Measurements from ENCODE around the gene SESN3. TPM values are rescaled to one million over a fixed set of nuclear protein-coding genes. Genes with fewer than 3 reads are reported as not detected.
A peak's percentile ranks its signal among the peaks of the same experiment; 100 is the strongest.
"Not testable (repeated sequence)": the region's sequence is repeated elsewhere in the genome, so short reads cannot be mapped to it uniquely, and the experiment has no call there.

Gene SESN3
- total RNA-seq = 86.1 TPM

- DNase-seq = peak; percentile 99
These were observed at the start of gene SESN3 for GRCh38 chr11:95231127-95231880. TSS of gene SESN3 (minus strand) at chr11:95231202. CDS start at chr11:95230860, 342 bp downstream.

GRCh38 chr11:95279921-95280868 is 49.2 kb upstream of the SESN3 start:
- DNase-seq = no peak

DNA sequence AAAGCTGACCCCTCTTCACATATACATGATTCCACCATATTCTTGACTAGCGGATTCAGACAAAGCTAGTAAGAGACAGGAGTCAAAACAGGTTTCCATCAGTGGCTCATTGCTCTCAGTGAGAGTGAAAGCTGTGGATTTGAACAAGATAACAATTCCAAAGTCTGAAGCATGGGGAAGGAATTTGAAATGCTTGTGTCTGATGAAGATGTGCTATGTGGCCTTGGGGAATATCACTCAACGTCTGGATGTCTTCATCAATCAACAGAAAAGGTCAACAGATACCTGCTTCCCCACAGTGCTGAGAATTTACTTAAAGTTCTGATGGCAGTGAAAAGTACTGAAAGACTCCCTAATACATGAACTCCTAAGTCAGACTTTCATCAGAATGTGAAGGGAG is 46.9 kb upstream of the SESN3 start:
- DNase-seq = no peak

DNA sequence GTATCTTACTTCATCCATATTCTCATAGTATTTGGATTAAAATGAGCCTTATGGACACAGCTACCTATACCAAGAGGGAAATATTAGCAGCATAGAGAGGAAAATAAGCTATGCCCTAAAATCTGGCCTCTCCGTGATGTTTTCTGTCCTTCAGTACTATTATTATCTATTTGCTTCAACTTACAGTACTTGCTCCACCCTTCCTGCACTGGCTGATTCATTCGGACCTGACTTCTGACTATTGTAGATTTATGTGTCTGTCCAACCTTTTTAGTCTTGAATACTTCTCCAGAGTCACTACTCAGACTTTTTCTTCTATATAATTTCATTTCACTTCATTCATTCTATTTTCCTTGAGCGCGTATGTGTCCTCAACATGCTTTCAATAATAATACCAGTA is 45.1 kb upstream of the SESN3 start:
- DNase-seq = no peak

DNA sequence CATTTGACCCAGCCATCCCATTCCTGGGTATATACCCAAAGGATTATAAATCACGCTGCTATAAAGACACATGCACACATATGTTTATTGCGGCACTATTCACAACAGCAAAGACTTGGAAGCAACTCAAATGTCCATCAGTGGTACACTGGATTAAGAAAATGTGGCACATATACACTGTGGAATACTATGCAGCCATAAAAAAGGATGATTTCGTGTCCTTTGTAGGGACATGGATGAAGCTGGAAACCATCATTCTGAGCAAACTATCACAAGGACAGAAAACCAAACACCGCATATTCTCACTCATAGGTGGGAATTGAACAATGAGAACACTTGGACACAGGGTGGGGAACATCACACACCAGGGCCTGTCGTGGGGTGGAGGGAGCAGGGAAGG is 42.6 kb upstream of the SESN3 start:
- DNase-seq = not testable (repeated sequence)

GRCh38 chr11:95269036-95269819 is 38.2 kb upstream of the SESN3 start:
- DNase-seq = no peak

DNA sequence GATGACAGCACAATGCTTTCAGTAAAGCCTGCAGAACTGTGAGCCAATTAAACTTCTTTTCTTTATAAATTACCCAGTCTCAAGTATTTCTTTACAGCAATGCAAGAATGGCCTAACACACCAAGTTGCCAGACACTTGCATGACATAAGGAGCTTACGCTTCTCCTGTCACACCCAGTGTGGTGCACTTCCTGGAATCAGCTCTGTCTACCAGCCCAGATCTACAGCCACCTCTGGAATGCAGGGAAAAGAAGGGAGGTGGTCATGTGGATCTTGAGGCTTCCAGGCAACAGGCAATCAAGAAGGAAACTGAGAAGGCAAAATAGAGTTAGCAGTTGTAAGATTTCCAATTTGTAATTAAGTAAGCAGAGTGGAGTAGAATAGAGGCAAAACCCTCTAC is 37.4 kb upstream of the SESN3 start:
- no peak for DNase-seq

GRCh38 chr11:95267601-95268213 is 36.7 kb upstream of the SESN3 start:
- DNase-seq = no peak

GRCh38 chr11:95266751-95267374 is 35.9 kb upstream of the SESN3 start:
- no peak for DNase-seq

DNA sequence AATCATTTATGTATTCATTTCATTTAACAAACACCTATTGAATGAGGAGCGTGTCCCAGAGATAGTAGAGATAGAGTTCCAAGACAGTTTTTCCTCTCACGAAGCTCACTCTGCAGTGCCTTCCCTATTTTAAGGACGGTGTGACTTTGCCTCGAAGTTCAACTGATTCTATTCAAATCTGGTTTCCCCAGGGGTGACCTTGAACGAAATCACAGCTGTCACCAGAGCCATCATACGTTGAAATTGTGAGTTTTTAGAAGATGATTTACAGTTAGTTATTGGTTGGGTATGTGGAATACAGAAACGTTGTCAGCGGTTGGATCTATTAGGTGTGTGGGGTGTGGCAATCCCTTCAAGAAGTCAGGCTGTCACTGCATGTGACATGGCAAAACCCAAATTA is 33.9 kb upstream of the SESN3 start:
- no peak for DNase-seq

- DNase-seq = no peak
These were observed 32.2 kb upstream of the SESN3 start for GRCh38 chr11:95262994-95263765.

GRCh38 chr11:95257456-95257971 is 26.5 kb upstream of the SESN3 start:
- no peak for DNase-seq

GRCh38 chr11:95256321-95256779 is 25.3 kb upstream of the SESN3 start:
- no peak for DNase-seq

GRCh38 chr11:95255251-95256145 is 24.5 kb upstream of the SESN3 start:
- DNase-seq = no peak

DNA sequence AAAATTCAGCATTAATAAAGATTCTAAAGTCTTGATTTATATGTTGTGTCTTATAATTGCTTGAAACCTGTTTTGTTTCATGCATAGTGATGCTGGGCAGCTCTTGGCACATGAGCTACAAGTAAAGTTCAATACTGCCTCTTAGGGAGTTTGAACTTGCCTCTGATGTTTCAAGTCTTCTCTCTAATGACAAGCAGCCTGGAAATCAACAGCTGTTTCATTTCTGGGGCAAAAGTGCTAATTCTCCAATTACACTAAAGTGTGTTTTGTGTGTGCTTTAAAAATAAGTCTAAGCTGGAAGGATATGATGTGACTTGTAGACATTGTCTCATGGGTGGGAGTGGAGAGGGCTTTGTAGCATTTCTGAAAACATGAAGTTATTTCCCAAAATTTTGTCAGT is 23.7 kb upstream of the SESN3 start:
- DNase-seq = no peak

DNA sequence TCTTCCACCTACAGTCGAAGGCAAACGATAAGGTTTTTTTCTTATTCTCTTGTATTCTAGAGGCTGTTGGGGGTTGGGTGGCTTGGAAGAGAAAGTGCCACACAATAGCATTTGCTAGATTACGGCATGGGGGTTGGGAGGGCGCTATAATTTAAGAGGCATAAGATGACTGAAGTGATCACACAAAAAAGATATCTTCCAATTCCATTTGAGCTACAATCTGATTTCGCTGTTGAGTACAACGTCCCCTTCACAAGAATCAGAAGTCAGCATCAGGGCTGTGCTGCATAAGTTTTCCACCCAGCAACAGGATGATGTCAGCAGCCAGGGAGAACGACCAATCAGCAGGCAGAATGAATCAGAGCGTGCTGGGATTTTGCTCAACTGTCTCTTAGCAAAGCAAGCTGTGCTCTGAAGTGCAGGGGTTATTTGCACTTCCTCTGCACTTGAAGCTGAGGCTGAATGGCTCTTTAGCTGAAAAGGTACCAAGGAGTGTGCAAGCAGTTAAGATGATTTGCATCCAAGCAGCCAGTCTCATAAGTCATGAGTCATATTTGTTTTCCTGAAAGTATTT is 23.2 kb upstream of the SESN3 start:
- peak; percentile 90 for DNase-seq

- no peak for DNase-seq
These were observed 22.1 kb upstream of the SESN3 start for GRCh38 chr11:95253141-95253540.

- no peak for DNase-seq
These were observed 21.6 kb upstream of the SESN3 start for GRCh38 chr11:95252586-95252985.

GRCh38 chr11:95251896-95252295 is 20.9 kb upstream of the SESN3 start:
- not testable (repeated sequence) for DNase-seq
